Liver (tissue), 10 donors: Measurements from ENCODE around the gene HOXC10. TPM values are rescaled to one million over a fixed set of nuclear protein-coding genes. Genes with fewer than 3 reads are reported as not detected.

Experiments
- DNase-seq: peaks from one replicate; pipeline ENCODE4 v3.0.0-alpha.2; 2017; ENCODE audit warnings: low spot score
- H3K27ac ChIP-seq, 2 donors: one replicate each; pipeline ENCODE4 v1.7.0; 2013; ENCODE audit warnings: inconsistent platforms in 2 of 2, low read length in 2 of 2, control low read depth in 1 of 2, low read depth in 1 of 2, mild to moderate bottlenecking in 1 of 2
- H3K27me3 ChIP-seq, 4 donors: one replicate each; pipeline versions ENCODE4 v1.6.1 to v1.7.0; 2013; ENCODE audit warnings: low read length in 3 of 4, inconsistent platforms in 1 of 4, mild to moderate bottlenecking in 1 of 4, moderate library complexity in 1 of 4; ENCODE audit not compliant: control insufficient read depth in 4 of 4, insufficient read depth in 4 of 4
- H3K36me3 ChIP-seq, 4 donors: one replicate each; pipeline versions ENCODE4 v1.6.1 to v1.7.0; 2013; ENCODE audit warnings: low read length in 3 of 4, mild to moderate bottlenecking in 3 of 4, low read depth in 1 of 4, moderate library complexity in 1 of 4; ENCODE audit not compliant: control insufficient read depth in 4 of 4, insufficient read depth in 3 of 4
- H3K4me1 ChIP-seq, 4 donors: one replicate each; pipeline versions ENCODE4 v1.6.1 to v1.7.0; 2013; ENCODE audit warnings: low read length in 3 of 4, mild to moderate bottlenecking in 3 of 4, moderate library complexity in 1 of 4; ENCODE audit not compliant: control insufficient read depth in 4 of 4, insufficient read depth in 4 of 4
- H3K4me3 ChIP-seq, 3 donors: one replicate each; pipeline versions ENCODE4 v1.6.1 to v1.7.0; 2013; ENCODE audit warnings: low read length in 3 of 3, control low read depth in 1 of 3, low read depth in 1 of 3, mild to moderate bottlenecking in 1 of 3
- H3K9ac ChIP-seq, 2 donors: one replicate each; pipeline ENCODE4 v1.7.0; 2013; ENCODE audit warnings: low read length in 2 of 2, mild to moderate bottlenecking in 2 of 2, moderate library complexity in 2 of 2, control low read depth in 1 of 2, low read depth in 1 of 2
- H3K9me3 ChIP-seq, 4 donors: one replicate each; pipeline versions ENCODE4 v1.6.1 to v1.7.0; 2013; ENCODE audit warnings: low read length in 3 of 4; ENCODE audit not compliant: control insufficient read depth in 4 of 4
- ATF3 ChIP-seq: IDR thresholded peaks from 2 replicates; pipeline ENCODE4 v1.6.1; 2016; ENCODE audit warnings: antibody characterized with exemption
- CTCF ChIP-seq: fragments of 150-350 bp; IDR thresholded peaks from 2 replicates; pipeline ENCODE4 v1.5.1; 2017; ENCODE audit warnings: improper control_type of control experiment, low read depth, low read length; ENCODE audit not compliant: missing input control
- EGR1 ChIP-seq, 2 donors: IDR thresholded peaks; 2 replicates each; pipeline ENCODE4 v1.6.1; 2016 to 2018; ENCODE audit warnings: antibody characterized with exemption in 2 of 2, low read depth in 2 of 2
- FOXA1 ChIP-seq: IDR thresholded peaks from 2 replicates; pipeline ENCODE4 v1.6.1; 2016; ENCODE audit warnings: antibody characterized with exemption
- FOXA2 ChIP-seq: IDR thresholded peaks from 2 replicates; pipeline ENCODE4 v1.6.1; 2016; ENCODE audit warnings: antibody characterized with exemption
- GABPA ChIP-seq, 2 donors: IDR thresholded peaks in 1 of 2; conservative IDR thresholded peaks in 1 of 2; 2 replicates each; pipeline ENCODE4 v1.6.1; 2016; ENCODE audit warnings: antibody characterized with exemption in 2 of 2, mild to moderate bottlenecking in 1 of 2, moderate library complexity in 1 of 2
- HNF4A ChIP-seq, 2 donors: conservative IDR thresholded peaks; 2 replicates each; pipeline ENCODE4 v1.6.1; 2016; ENCODE audit warnings: antibody characterized with exemption in 2 of 2, mild to moderate bottlenecking in 2 of 2
- HNF4G ChIP-seq: IDR thresholded peaks from 2 replicates; pipeline ENCODE4 v1.6.1; 2016; ENCODE audit warnings: antibody characterized with exemption
- JUND ChIP-seq, 2 donors: IDR thresholded peaks; 2 replicates each; pipeline ENCODE4 v1.6.1; 2016; ENCODE audit warnings: antibody characterized with exemption in 2 of 2
- NR2F2 ChIP-seq: IDR thresholded peaks from 2 replicates; pipeline ENCODE4 v1.6.1; 2016; ENCODE audit warnings: antibody characterized with exemption
- RAD21 ChIP-seq, 2 donors: IDR thresholded peaks; 2 replicates each; pipeline ENCODE4 v1.6.1; 2016; ENCODE audit warnings: antibody characterized with exemption in 2 of 2, mild to moderate bottlenecking in 2 of 2
- RXRA ChIP-seq, 2 donors: IDR thresholded peaks; 2 replicates each; pipeline ENCODE4 v1.6.1; 2017 to 2018; ENCODE audit warnings: antibody characterized with exemption in 2 of 2, mild to moderate bottlenecking in 1 of 2
- SP1 ChIP-seq: IDR thresholded peaks from 2 replicates; pipeline ENCODE4 v1.6.1; 2018; ENCODE audit warnings: antibody characterized with exemption, mild to moderate bottlenecking
- TAF1 ChIP-seq: conservative IDR thresholded peaks from 2 replicates; pipeline ENCODE4 v1.6.1; 2016; ENCODE audit warnings: antibody characterized with exemption, mild to moderate bottlenecking
- YY1 ChIP-seq: IDR thresholded peaks from 2 replicates; pipeline ENCODE4 v1.6.1; 2016; ENCODE audit warnings: antibody characterized with exemption, mild to moderate bottlenecking
- WGBS: extraction: QIAGEN DNeasy Blood & Tissue Kit; methylation state at CpG from one replicate; pipeline ENCODE4 v1.1.7; 2013; 5-methylcytosine and 5-hydroxymethylcytosine counted together
- polyA plus RNA-seq, 2 donors: library from polyadenylated mRNA; stranded (reverse) in 1 of 2; unstranded in 1 of 2; fragments of 200-250 nt in 1 of 2; fragments of >200 nt in 1 of 2; fragmentation: Nextera tagmentation in 1 of 2; extraction: Ambion mirVana in 1 of 2; gene quantifications; one replicate each; pipeline versions ENCODE4 v1.2.1 to v1.2.3, GENCODE V29; 2013 to 2015
- small RNA-seq: library from RNA; depleted of rRNA; stranded (forward); fragments of <200 nt; gene quantifications from one replicate; pipeline ENCODE3, GENCODE V24; 2014
- total RNA-seq, 2 donors: library from RNA; depleted of rRNA; stranded (reverse); fragments of >200 nt; gene quantifications; one replicate each; pipeline ENCODE4 v1.2.3, GENCODE V29; 2014
- TF ChIP-seq, protein P1 (sequence below): IDR thresholded peaks from 2 replicates; pipeline ENCODE4 v1.6.1; 2016; ENCODE audit warnings: antibody characterized with exemption
- TF ChIP-seq, protein P2 (sequence below): IDR thresholded peaks from 2 replicates; pipeline ENCODE4 v1.6.1; 2016; ENCODE audit warnings: antibody characterized with exemption, mild to moderate bottlenecking
- TF ChIP-seq, protein P3 (sequence below): IDR thresholded peaks from 2 replicates; pipeline ENCODE4 v1.6.1; 2016; ENCODE audit warnings: antibody characterized with exemption
- donor health status: healthy.
- donor health status: healthy.
- donor health status: healthy.
- donor health status: healthy.
- donor health status: healthy.

The HOXC10 gene
- total and polyA plus RNA-seq, 4 donors: not detected

DNA sequence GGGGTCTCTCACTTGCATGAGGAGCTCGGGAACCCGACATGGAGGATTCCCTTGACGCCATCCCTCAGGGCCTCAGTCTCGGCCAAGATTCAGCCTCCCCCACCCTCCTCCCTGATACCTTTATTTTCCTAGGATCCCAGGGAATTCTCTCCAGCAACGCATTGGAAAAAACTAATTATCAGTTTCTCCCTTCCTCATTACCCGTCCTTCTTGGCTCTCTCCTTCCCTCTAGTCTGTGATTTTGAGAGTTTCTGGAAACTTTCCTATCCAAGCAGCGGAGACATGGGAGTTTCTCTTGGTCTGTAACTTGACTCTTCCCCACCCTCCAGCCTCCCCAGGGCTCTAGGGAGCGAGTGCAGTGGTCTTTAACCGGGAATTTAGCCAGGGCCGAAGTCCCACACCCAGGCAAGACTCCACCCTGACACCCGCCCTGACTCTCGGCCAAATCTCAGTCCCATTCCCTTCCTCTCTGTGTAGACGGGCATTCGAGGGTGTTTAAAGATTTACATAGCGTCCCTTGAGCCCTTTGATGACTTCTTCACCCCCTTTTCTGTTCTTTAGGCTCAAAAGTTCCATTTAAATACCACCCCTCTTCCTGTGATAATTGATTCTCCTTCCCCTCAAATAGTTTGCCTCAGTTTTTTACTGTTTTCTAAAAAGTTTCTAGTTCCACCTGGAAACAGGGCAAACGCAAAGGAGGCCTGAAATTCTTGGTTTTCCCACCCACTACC lies 54.6 kb downstream of the HOXC10 start:
- H3K27me3 ChIP-seq: peaks cover 2 to 35% (median 8%) of the 10 kb centered on the region in 4 donors

More for the DNA sequence above, 54.6 kb downstream of the HOXC10 start:
- no peaks in the 10 kb centered on the region for H3K9me3 ChIP-seq
- no peak overlapping the region for H3K27ac ChIP-seq
- WGBS: 11% methylated on average over 16 of the region's 16 CpGs
- H3K9ac ChIP-seq: no peak overlapping the region
- no peak overlapping the region for H3K4me3 ChIP-seq
- DNase-seq: no peak
- peaks cover 0 to under 1% (median 0%) of the 10 kb centered on the region in 4 donors for H3K4me1 ChIP-seq
- no peak for TF ChIP-seq FOXA2
- TF ChIP-seq TAF1: no peak
- no peak for TF ChIP-seq GABPA (IDR thresholded peaks at IDR 0.05 in 1 of 2, conservative IDR thresholded peaks at IDR 0.05 in 1 of 2)
- TF ChIP-seq CTCF: no peak
- no peak for TF ChIP-seq RXRA (IDR thresholded peaks at IDR 0.05)
- TF ChIP-seq SP1: no peak
- TF ChIP-seq, protein P1, sequence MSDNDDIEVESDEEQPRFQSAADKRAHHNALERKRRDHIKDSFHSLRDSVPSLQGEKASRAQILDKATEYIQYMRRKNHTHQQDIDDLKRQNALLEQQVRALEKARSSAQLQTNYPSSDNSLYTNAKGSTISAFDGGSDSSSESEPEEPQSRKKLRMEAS: no peak
- TF ChIP-seq HNF4G: no peak
- TF ChIP-seq ATF3: no peak
- TF ChIP-seq, protein P2, sequence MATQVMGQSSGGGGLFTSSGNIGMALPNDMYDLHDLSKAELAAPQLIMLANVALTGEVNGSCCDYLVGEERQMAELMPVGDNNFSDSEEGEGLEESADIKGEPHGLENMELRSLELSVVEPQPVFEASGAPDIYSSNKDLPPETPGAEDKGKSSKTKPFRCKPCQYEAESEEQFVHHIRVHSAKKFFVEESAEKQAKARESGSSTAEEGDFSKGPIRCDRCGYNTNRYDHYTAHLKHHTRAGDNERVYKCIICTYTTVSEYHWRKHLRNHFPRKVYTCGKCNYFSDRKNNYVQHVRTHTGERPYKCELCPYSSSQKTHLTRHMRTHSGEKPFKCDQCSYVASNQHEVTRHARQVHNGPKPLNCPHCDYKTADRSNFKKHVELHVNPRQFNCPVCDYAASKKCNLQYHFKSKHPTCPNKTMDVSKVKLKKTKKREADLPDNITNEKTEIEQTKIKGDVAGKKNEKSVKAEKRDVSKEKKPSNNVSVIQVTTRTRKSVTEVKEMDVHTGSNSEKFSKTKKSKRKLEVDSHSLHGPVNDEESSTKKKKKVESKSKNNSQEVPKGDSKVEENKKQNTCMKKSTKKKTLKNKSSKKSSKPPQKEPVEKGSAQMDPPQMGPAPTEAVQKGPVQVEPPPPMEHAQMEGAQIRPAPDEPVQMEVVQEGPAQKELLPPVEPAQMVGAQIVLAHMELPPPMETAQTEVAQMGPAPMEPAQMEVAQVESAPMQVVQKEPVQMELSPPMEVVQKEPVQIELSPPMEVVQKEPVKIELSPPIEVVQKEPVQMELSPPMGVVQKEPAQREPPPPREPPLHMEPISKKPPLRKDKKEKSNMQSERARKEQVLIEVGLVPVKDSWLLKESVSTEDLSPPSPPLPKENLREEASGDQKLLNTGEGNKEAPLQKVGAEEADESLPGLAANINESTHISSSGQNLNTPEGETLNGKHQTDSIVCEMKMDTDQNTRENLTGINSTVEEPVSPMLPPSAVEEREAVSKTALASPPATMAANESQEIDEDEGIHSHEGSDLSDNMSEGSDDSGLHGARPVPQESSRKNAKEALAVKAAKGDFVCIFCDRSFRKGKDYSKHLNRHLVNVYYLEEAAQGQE: no peak
- no peak for TF ChIP-seq EGR1 (IDR thresholded peaks at IDR 0.05; ENCODE audit: low read depth in 2 of 2)
- no peak for TF ChIP-seq YY1
- TF ChIP-seq JUND (IDR thresholded peaks at IDR 0.05): no peak
- no peak for TF ChIP-seq FOXA1
- no peak for TF ChIP-seq NR2F2
- TF ChIP-seq HNF4A (conservative IDR thresholded peaks at IDR 0.05): no peak
- TF ChIP-seq RAD21 (IDR thresholded peaks at IDR 0.05): no peak
- TF ChIP-seq, protein P3, sequence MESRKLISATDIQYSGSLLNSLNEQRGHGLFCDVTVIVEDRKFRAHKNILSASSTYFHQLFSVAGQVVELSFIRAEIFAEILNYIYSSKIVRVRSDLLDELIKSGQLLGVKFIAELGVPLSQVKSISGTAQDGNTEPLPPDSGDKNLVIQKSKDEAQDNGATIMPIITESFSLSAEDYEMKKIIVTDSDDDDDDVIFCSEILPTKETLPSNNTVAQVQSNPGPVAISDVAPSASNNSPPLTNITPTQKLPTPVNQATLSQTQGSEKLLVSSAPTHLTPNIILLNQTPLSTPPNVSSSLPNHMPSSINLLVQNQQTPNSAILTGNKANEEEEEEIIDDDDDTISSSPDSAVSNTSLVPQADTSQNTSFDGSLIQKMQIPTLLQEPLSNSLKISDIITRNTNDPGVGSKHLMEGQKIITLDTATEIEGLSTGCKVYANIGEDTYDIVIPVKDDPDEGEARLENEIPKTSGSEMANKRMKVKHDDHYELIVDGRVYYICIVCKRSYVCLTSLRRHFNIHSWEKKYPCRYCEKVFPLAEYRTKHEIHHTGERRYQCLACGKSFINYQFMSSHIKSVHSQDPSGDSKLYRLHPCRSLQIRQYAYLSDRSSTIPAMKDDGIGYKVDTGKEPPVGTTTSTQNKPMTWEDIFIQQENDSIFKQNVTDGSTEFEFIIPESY: no peak
- no peaks in the 10 kb centered on the region for H3K36me3 ChIP-seq

Small RNAs within 50 kb of the gene (small RNA-seq; reads per million reads assigned to genes)
- gene AC012531.3 (not detected), gene AC012531.4 (not detected), gene HOXC5 (not detected), gene MIR196A2 (not detected), gene MIR615 (0.09 reads per million), gene RF01905 (not detected), gene RF01906 (not detected)

Other genes starting within 250 kb of the HOXC10 start
- gene CISTR, start 233.2 kb upstream of the HOXC10 start, total RNA-seq: not detected
- gene CISTR, start 233.2 kb upstream of the HOXC10 start, polyA plus RNA-seq: not detected
- not detected for gene HOXC13, start 46.3 kb upstream of the HOXC10 start, total RNA-seq
- not detected for gene HOXC13, start 46.3 kb upstream of the HOXC10 start, polyA plus RNA-seq
- not detected for gene HOXC12, start 30.2 kb upstream of the HOXC10 start, total RNA-seq
- not detected for gene HOXC12, start 30.2 kb upstream of the HOXC10 start, polyA plus RNA-seq
- not detected for gene HOXC11, start 12.0 kb upstream of the HOXC10 start, total RNA-seq
- not detected for gene HOXC11, start 12.0 kb upstream of the HOXC10 start, polyA plus RNA-seq
- gene HOTAIR, start 10.2 kb upstream of the HOXC10 start, total RNA-seq: not detected
- not detected for gene HOTAIR, start 10.2 kb upstream of the HOXC10 start, polyA plus RNA-seq
- not detected for gene HOXC9, start 15.0 kb downstream of the HOXC10 start, total RNA-seq
- gene HOXC9, start 15.0 kb downstream of the HOXC10 start, polyA plus RNA-seq: not detected
- not detected for gene HOXC8, start 23.8 kb downstream of the HOXC10 start, total RNA-seq
- not detected for gene HOXC8, start 23.8 kb downstream of the HOXC10 start, polyA plus RNA-seq
- gene HOXC6, start 43.3 kb downstream of the HOXC10 start, total RNA-seq: under 1 TPM in 1 of 2 donors, not detected in 1; 0.33 TPM
- gene HOXC6, start 43.3 kb downstream of the HOXC10 start, polyA plus RNA-seq: not detected
- not detected for gene HOXC5, start 47.9 kb downstream of the HOXC10 start, total RNA-seq
- gene HOXC5, start 47.9 kb downstream of the HOXC10 start, polyA plus RNA-seq: not detected
- gene HOXC4, start 68.7 kb downstream of the HOXC10 start, total RNA-seq: not detected
- under 1 TPM in 1 of 2 donors, not detected in 1; 0.02 TPM for gene HOXC4, start 68.7 kb downstream of the HOXC10 start, polyA plus RNA-seq
- 10 to 100 TPM; 17.6 to 22.9 TPM for gene SMUG1, start 203.8 kb downstream of the HOXC10 start, total RNA-seq
- 10 to 100 TPM; 28.0 to 42.9 TPM for gene SMUG1, start 203.8 kb downstream of the HOXC10 start, polyA plus RNA-seq